GM18526 (cell line): ENCODE data around the gene DYNC1LI1.

Experiments used
- POLR2A ChIP-seq: IDR thresholded peaks from 3 replicates; pipeline ENCODE4 v1.6.1; 2011; ENCODE audit not compliant: insufficient read length; ENCODE audit errors: extremely low read depth

Gene DYNC1LI1

GRCh38 chr3:32488474-32489008, 82.1 kb downstream of the DYNC1LI1 start:
- no peak for TF ChIP-seq POLR2A

- TF ChIP-seq POLR2A = no peak
These were observed 82.7 kb downstream of the DYNC1LI1 start for GRCh38 chr3:32487781-32488473.

- TF ChIP-seq POLR2A = no peak
These were observed 86.2 kb downstream of the DYNC1LI1 start for GRCh38 chr3:32484436-32484835.

- no peak for TF ChIP-seq POLR2A
These were observed 86.9 kb downstream of the DYNC1LI1 start for GRCh38 chr3:32483772-32484171.

- TF ChIP-seq POLR2A = no peak
These were observed 88.0 kb downstream of the DYNC1LI1 start for GRCh38 chr3:32482693-32483092.

- TF ChIP-seq POLR2A = no peak
These were observed 88.6 kb downstream of the DYNC1LI1 start for GRCh38 chr3:32481791-32482631.

- no peak for TF ChIP-seq POLR2A
These were observed 90.1 kb downstream of the DYNC1LI1 start for GRCh38 chr3:32480604-32481003.
